SIG-M5 treated with dmso at 0.1 percent for 504 hours (cell line): Measurements from ENCODE around the gene MAP3K10.
A peak's percentile ranks its signal among the peaks of the same experiment; 100 is the strongest.
"Not testable (repeated sequence)": the region's sequence is repeated elsewhere in the genome, so short reads cannot be mapped to it uniquely, and the experiment has no call there.

Experiments
- DNase-seq: peaks from one replicate; lab custom pipeline; 2025; ENCODE audit not compliant: unreplicated experiment; lab: John Stamatoyannopoulos, UW

The MAP3K10 gene

GRCh38 chr19:40190891-40191835, at the start of gene MAP3K10:
TSS of gene MAP3K10 (plus strand) at chr19:40191426. CDS start at chr19:40192032, 606 bp downstream.
- peak; percentile 57 for DNase-seq

GRCh38 chr19:40141551-40141950, 49.7 kb upstream of the MAP3K10 start:
- DNase-seq = no peak

DNA sequence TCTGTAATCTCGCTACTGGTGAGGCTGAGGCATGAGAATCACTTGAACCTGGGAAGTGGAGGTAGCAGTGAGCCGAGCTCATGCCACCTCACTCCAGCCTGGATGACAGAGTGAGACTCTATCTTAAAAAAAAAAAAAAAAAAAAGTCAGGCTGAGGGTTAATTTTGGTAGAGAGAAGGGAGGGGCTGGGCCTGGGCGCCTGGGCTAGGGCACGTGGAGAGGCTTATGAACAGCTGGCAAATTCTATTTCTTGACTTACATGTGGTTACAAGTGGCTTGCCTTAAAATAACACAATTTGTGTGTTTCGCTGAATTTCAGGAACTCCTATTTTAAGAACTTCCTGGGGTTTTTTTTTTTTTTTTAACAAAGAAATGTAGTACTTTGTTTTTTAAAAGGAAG, 47.6 kb upstream of the MAP3K10 start:
- peak; percentile 81 for DNase-seq

DNA sequence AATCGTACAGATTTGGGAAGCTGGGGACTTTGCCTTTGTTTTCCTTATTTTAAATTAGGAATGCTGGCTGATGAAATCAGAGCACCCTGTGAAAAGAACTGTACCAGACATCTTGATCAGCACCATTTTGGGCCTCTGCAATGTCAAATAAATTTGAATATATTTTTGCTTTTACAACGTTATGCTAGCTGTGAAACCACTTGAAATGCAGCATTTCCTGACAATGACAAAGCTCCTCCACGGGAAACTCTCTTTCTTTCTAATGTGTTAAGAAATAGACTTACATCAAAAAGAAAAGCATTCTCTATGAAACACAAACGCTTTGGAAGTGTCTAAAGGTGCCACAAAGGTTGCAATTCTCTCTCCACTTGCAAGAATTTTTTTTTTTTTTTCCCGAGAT, 47.1 kb upstream of the MAP3K10 start:
- DNase-seq = no peak

DNA sequence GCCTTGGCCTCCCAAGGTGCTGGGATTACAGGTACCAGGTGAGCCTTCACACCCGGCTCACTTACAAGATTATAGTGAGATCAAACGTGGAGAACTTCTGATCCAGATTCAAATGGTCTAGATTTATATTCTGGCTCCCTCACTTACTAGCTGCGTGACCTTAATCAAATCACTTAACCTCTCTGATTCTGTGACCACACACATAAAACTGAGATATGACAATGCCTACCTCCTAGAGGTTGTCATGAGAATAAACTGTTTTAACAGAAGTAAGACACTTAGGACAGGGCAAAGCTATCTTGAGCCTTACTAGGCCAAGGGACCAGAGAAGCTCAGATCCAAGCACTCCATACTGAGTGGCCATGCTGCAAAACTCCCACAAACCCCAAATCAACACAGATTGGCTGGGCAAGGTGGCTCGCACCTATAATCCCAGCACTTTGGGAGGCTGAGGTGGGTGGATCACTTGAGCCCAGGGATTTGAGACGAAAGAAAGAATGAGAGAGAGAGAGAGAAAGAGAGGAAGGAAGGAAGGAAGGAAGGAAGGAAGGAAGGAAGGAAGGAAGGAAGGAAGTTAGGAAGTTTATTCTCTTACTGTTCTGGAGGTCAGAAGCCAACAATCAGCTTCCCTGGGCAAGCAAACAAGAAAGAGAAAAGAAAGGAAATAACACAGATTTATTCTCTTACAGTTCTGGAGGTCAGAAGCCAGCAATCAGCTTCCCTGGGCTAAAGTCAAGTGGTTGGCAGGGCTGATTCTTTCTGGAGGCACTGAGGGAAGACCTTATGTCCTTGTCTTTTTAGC, 46.1 kb upstream of the MAP3K10 start:
- DNase-seq = no peak

DNA sequence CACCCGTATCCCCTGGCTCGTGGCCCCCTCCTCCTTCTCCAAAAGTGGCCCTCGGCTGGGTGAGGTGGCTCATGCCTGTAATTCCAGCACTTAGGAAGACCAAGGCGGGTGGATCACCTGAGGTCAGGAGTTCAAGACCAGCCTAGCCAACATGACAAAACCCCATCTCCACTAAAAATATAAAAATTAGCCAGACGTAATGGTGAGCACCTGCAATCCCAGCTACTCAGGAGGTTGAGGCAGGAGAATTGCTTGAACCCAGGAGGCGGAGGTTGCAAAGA, 45.5 kb upstream of the MAP3K10 start:
- not testable (repeated sequence) for DNase-seq

GRCh38 chr19:40147338-40147692, 43.9 kb upstream of the MAP3K10 start:
- DNase-seq = no peak

- DNase-seq = peak; percentile 86
These were observed 43.4 kb upstream of the MAP3K10 start for GRCh38 chr19:40147693-40148347.

DNA sequence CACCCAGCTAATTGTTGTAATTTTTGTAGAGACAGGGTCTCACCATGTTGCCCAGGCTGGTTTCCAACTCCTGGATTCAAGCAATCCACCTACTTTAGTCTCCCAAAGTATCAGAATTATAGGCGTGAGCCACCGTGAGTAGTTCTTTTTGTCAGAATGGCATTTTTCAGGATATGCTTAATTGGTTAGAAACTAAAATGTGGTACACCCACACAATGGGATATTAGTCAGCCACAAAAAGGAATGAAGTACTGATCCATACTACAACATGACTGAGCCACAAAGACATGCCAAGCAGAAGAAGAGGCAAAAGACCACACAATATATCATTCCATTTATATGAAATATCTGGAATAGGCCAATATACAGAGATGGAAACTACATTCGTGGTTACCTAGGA, 41.7 kb upstream of the MAP3K10 start:
- no peak for DNase-seq

GRCh38 chr19:40150170-40150569, 41.1 kb upstream of the MAP3K10 start:
- no peak for DNase-seq

GRCh38 chr19:40154121-40154680, 37.0 kb upstream of the MAP3K10 start:
- DNase-seq = no peak

GRCh38 chr19:40155749-40156265, 35.4 kb upstream of the MAP3K10 start:
- DNase-seq = peak; percentile 25

- DNase-seq = no peak
These were observed 34.2 kb upstream of the MAP3K10 start for GRCh38 chr19:40157059-40157458.

GRCh38 chr19:40159744-40160143, 31.5 kb upstream of the MAP3K10 start:
- no peak for DNase-seq

GRCh38 chr19:40162104-40162503, 29.1 kb upstream of the MAP3K10 start:
- no peak for DNase-seq

GRCh38 chr19:40163541-40164129, 27.6 kb upstream of the MAP3K10 start:
- peak; percentile 38 for DNase-seq

GRCh38 chr19:40165362-40165937, 25.8 kb upstream of the MAP3K10 start:
- peak; percentile 38 for DNase-seq

GRCh38 chr19:40169482-40170302, 21.5 kb upstream of the MAP3K10 start:
- not testable (repeated sequence) for DNase-seq

DNA sequence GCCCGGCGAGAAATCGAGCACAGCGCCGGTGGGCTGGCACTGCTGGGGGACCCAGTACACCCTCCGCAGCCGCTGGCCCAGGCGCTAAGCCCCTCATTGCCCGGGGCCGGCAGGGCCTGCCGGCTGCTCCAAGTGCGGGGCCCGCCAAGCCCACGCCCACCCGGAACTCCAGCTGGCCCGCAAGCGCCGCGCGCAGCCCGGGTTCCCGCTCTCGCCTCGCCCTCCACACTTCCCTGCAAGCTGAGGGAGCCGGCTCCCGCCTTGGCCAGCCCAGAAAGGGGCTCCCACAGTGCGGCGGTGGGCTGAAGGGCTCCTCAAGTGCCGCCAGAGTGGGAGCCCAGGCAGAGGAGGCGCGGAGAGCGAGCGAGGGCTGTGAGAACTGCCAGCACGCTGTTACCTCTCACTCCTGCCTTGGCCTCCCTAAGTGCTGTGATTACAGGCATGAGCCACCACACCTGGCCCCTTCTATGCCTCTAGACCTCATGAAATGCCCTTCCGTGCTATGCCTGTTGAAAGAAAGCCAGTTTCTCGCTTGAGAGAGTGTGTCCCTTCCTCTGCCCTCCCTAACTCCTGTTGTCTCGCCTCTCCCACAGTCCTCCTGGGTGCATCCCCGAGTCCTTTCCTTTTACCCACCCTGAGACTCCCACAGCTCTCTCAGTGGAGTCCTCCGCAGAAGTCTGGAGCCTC, 20.8 kb upstream of the MAP3K10 start:
- not testable (repeated sequence) for DNase-seq
